Amniotic epithelial cell (primary cell): Measurements from ENCODE around the gene ZNF516.
A peak's percentile ranks its signal among the peaks of the same experiment; 100 is the strongest.

ENCODE experiments used
- DNase-seq: peaks from one replicate; pipeline ENCODE4 v3.0.0-alpha.2; 2010; ENCODE audit warnings: low read depth

Gene ZNF516

DNA sequence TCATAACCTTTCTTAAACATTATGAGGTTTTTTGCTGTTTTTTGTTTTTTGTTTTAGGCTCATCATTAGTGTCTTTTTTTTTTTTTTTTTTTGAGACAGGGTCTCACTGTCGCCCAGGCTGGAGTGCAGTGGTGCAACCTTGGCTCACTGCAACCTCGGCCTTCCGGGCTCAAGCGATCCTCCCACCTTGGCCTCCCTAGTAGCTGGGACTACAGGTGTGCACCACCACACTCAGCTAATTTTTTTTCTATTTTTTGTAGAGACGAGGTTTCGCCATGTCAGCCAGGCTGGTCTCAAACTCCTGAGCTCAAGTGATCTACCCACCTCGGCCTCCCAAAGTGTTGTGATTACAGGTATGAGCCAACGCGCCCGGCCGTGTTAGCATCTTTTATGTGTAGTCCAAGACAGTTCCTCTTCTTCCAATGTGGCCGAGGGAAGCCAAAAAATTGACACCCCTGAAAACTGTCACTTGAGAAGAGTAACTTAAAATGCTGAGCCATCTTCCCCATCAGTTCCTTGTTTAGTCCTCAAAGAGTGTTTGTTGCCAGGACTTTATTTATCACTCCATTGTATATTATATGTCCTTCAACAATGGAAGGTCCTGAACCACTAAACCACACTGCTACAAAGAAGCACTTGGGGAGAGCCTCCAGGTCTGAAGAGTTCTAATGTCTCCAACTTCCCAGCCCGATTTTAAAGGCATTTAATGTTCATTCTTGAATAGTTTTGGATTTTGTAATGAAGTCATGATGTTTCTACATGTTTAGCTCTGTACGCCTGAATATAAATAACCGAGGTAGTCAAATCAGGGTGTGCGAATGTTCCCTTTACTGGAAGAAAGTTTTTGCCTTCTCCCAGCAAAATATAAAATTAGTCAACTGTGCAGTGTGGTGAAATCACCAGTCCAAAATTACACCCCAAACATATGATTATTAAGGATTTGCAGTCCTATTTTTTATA is 26.4 kb downstream of the ZNF516 start:
- no peak for DNase-seq

- peak; percentile 67 for DNase-seq
Measured at GRCh38 chr18:76467371-76468190, 27.5 kb downstream of the ZNF516 start.

DNA sequence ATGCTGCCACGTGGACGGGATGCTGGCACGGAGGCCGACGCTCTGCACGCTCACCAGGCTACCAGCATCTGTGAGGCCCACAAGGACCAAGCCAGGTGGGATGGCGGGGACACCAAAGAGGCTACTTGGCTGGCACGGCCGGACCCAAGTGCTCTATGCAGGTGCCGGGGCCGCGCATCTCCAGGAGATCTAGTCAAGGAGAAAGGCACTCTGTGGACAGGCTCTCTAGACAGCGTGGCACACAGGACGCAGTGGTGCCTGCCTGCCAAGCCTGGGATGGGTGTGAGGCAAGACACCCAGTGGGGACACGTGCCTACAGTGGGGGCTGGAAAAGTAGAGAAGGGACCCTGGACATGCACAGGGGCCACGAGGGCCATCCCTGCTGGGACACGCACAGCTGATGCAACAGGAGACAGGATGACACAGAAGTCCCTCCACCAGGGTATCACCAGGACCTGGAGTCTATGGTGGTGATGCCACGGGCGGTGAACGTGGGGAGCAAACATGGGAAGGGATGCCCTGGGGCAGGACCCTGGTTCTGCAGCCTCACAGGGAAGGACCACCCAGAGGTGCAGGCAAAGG is 28.5 kb downstream of the ZNF516 start:
- no peak for DNase-seq

DNA sequence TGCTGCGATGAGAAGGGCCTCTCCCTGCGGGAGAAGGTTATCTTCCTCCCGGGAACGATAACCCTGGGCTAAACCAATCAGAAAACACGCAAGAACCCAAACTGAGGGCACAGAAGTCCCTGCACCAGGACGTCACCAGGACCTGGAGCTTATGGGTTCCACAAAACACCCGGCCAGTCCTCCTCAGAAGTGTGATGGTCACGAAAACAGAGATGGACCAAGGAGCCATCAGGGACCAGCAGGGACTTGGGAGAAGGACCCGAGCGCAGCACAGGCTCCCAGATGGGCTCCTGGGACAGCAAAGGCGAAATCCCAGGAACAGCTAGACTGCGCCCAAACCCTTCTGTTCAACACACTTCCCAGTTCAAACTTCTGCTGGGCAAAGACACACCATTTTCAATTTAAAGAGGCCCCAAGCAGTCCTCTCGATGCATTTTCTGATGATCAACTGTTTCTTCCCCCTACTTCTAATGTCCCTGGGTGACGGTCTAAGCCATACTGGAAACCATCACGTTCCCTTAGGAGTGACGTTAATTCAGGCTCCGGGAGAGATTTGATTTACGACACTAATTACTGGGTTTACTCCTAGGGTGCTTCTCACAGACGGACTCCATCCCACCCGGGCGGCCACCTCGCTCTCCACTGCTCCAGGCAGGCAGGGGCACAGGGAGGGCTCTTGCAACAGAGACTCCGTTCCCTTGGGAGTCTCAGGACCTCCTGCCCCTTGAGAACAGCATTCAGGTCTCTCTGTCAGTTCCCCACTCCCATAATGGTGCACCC is 29.2 kb downstream of the ZNF516 start:
- DNase-seq = no peak

- DNase-seq = no peak
Measured at GRCh38 chr18:76464281-76465259, 30.5 kb downstream of the ZNF516 start.

DNA sequence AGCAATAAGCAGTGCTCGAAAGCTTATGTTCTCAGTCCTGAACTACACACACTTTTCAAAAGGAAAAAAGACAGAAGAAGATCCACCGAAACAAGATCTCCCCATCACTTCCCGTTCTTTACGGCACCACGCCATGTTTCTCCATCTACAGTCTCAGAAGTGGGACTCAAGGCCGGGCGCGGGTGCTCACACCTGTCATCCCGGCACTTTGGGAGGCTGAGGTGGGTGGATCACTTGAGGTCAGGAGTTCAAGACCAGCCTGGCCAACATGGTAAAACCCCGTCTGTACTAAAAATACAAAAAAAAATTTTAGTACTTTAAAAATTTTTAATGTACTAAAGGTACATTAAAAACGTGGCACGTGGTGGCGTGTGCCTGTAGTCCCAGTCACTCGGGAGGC is 31.2 kb downstream of the ZNF516 start:
- no peak for DNase-seq

- DNase-seq = no peak
Measured at GRCh38 chr18:76463358-76463757, 31.7 kb downstream of the ZNF516 start.

DNA sequence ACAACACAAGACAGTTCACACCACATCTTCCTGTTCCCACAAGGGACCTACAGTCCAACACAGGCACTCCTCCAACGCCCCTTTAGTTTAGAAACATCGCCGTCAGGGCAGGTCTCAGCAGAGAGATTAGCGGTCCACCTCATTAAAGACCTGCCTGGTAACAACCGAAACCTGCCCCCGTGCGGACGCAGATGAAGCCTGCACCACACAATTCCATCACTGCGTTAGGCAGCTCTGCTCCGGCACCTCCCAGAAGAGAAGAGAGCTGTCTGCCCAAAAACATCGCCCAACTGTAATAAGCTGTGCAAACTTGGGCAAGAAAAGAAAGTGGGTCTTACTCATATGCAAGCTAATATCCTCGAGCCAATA is 32.7 kb downstream of the ZNF516 start:
- no peak for DNase-seq

DNA sequence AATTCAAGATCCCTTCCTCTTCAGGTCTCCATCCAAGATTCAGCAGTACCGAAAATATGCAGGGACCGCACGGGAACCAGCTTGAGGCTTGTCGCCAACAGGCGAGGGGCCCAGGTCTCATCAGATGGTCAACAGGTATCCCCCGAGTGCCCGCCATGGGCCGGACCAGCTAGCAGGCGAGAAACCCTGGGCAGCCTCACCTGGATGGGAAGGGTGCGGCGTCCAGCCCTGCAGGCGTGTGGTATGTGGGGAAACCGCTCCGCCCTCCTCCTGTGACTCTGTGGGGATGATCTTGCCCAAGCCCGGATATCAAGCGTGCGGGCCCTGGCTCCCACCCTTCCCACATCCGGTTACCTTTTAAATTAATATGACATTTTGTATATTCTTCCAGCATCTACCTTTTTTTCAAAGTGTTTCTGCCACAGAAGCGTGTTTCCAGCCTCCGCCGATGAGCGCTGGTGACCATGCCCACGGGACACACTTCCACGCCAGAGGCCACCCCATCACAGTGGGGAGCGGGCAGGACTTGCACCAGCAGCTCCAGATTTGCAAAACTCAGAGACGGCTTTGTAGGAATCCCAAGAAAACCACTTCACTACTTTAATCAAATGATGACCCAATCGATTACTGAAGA is 33.2 kb downstream of the ZNF516 start:
- DNase-seq = no peak

DNA sequence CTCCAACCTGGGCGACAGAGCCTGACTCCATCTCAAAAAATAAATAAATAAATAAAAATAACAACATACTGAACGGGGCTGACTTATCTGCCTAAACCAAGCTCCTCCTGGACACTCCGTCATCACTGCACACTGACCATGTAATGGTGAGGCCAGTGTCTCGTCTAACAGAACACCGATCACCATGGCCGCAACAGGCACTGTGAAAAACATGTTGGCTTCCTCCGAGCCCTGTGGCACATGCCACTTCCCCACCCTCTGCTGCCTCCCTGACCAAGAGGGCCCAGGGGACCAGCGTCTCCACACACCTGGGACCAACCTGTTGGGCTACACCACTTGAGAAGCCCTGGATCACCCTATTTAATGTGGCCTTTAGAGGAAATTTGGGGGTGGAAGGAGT is 33.9 kb downstream of the ZNF516 start:
- no peak for DNase-seq

GRCh38 chr18:76460482-76460881 is 34.6 kb downstream of the ZNF516 start:
- peak; percentile 59 for DNase-seq

DNA sequence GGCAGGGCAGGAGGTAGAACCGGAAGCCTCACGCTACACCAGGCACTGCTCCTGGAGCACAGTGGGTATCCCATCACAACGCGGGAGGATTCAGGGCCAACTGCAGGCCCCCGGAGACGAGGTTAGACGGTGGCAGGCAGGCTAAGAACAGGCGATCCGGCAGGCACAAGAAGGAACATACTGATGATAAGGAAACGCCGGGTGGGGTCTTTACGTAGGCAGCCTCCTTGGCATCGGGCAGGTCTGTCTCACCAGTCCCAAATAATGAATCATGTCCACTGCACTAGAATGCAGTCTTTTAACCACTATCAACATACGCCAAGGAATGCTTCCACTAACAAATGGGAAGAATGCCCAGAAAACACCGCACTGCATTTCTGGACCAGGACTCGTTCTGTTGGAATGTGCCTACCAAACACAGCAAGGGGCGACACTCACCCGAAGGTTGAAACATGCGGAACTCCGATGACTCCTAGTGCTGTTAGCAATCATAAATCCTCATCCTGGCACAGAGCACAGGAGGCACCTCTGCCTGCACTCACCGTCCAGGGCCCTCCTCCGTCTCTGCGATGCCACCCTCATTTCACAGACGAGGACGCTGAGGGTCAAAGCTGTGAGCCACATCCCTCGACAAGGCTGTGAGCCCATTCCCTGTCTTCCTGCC is 35.2 kb downstream of the ZNF516 start:
- DNase-seq = peak; percentile 100

- DNase-seq = no peak
Measured at GRCh38 chr18:76459312-76459686, 35.7 kb downstream of the ZNF516 start.

GRCh38 chr18:76458522-76459311 is 36.3 kb downstream of the ZNF516 start:
- no peak for DNase-seq

- no peak for DNase-seq
Measured at GRCh38 chr18:76457957-76458356, 37.1 kb downstream of the ZNF516 start.

DNA sequence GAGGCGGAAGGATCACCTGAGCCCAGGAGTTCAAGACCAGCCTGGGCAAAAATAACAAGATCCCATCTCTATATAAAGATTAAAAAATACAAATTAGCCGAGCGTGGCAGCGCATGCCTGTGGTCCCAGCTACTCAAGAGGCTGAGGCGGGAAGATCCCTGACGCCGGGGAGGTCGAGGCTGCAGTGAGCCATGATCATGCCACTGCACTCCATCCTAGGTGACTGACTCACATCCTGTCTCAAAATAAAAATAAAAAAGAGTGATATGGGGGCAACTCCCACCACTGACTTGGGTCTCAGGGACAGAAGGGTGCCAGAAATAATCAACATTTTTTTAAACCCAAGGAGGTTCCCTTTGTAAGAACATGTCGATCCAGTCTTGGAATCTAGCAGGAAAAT is 37.6 kb downstream of the ZNF516 start:
- no peak for DNase-seq

- DNase-seq = no peak
Measured at GRCh38 chr18:76456823-76457222, 38.2 kb downstream of the ZNF516 start.

DNA sequence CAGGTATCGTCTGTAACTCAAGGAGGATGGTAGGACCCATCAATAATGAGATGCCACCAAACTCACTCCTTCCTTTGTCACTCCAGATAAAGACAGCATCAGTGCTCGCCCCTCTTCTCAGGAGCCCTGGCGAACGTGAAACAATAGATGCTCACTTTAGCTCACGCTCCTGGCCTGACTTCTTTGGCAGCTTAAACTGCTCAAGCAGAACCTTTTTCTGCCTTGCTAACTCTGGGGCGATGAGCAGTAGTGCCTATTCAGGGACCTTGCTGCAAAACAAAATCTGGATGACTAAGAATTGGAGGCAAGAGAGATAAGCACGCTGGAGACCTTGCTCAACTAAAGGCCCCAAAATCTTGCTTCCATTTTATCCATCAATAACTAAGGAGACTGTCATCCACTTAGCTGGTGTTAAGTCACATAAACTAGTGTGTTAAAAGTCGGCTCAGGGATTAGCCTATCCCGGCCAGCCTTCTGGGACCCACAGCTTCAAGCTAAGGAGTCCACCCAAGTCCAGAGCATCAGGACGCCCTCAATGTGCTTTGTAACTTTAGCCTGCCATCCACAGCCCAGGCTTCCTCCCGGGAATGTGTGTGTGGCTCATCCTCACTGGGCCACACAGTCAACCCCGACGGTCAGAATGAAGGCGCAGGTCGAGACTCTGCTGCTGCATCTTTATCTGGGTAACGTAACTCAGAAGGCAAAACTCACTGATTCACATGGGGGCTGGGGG is 38.9 kb downstream of the ZNF516 start:
- peak; percentile 58 for DNase-seq
